ENCODE measurements around the gene OST4.

The OST4 gene

GRCh38 chr2:27050996-27051901 lies 20.2 kb downstream of the OST4 start, which contains the start of gene AGBL5:
AGBL5 (plus strand) TSS chr2:27051668; CDS start chr2:27052959, 1,291 bp downstream.
- peak; percentile 98 for DNase-seq

DNA sequence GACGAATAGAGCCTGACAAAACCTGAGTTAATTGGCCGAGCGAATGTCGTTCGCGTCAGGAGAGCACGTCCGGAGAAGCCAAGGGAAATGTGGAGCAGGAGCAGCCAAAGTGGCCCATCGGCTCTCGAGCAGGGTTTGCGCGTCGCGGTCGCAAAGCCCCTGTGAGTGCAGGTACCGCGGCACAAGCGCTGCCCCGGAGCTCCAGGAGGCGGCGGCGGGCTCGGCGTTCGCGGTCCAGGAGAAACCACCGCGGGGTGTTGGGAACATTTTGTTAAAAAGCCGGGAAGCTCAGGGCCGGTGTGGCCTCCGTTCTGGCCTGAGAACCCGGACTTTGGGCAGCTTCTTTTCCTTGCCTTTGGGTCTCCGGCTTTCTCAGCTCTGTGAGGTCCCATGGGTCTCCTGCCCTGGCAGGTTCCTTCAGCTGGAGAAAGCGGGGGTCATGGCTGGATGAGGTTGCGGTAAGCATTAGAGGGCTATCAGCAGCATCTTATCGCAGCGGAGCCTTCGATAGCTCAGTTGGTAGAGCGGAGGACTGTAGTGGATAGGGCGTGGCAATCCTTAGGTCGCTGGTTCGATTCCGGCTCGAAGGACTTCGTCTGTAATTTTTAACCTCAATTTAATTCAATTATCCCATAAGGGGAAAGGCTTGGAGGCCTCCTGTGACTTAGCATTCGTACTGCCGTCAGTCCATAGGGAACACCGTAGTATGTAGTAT lies 21.0 kb downstream of the OST4 start:
- peak; percentile 95 for DNase-seq

- peak; percentile 73 for DNase-seq
Measured at GRCh38 chr2:27049422-27050280, 21.8 kb downstream of the OST4 start.

GRCh38 chr2:27042985-27043634 lies 28.3 kb downstream of the OST4 start:
- DNase-seq = no peak

GRCh38 chr2:27042159-27042661 lies 29.2 kb downstream of the OST4 start:
- DNase-seq = no peak

DNA sequence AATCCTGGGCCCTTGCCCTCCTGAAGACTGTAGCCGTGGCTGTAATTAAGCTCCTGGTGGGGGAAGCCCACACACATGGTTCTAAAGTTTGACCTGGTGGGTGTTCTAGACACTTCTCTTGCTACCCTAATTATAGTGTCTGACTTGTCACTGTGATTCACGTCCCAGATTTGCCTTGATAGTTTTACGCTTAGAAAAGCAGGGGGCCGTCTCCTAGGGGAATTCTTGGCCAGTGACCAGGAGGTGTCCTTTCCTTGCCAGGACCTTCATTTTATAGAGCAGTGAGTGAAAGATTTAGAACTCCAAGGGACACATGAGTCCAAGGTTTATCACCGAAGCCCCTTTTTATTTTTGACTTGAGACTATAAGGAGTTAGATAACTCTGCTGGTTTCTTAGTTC lies 29.7 kb downstream of the OST4 start:
- no peak for DNase-seq

DNA sequence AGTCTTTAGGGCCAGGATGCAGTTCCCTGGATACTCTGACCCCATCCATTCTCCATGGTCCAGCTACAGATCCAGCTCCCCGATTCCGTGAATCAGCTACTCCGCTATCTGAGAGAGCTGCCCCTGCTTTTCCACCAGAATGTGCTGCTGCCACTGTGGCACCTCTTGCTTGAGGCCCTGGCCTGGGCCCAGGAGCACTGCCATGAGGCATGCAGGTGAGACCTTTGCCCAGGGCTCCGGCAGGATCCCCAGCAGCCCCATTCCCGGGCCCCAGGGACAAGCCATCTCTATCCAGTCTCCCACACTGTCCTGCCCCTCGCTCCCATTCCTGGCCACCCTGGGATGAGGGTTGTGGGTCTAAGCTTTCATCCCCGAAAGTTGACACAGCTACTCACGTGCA lies 31.2 kb downstream of the OST4 start:
- DNase-seq = no peak

DNA sequence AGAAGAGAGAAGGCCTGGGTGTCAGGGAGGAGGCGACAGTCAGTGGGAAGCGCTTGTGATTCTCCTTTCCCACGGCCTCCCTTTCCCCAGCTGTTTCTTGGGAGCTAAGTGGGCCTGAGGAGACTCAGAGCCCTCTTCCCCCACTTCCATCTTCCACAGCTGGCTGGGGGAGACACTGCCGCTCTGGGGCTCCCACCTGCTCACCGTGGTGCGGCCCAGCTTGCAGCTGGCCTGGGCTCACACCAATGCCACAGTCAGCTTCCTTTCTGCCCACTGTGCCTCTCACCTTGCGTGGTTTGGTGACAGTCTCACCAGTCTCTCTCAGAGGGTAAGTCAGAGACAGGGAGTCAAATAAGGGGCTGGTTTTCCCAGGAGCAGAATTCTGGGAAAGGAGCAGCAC lies 31.6 kb downstream of the OST4 start:
- DNase-seq = no peak

- DNase-seq = no peak
Measured at GRCh38 chr2:27039426-27039825, 32.0 kb downstream of the OST4 start.

GRCh38 chr2:27038631-27039339 lies 32.7 kb downstream of the OST4 start:
- DNase-seq = no peak

DNA sequence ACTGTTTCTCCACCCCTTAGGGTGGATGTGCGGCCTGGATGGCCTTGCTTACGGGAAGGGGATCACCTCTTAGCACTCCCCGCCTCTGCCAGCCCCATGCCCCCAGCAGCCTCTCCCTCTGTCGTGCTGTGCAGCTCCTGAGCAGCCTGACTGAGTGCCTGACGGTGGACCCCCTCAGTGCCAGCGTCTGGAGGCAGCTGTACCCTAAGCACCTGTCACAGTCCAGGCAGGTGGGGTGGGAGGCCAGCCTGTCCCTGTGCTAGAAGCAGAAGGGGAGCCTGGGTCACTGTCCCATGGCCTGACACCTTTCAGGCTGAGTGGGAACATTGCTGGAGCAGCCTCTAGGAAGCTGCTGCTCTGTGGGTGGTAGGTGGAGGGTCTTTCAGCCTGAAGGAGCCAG lies 33.4 kb downstream of the OST4 start:
- DNase-seq = no peak

GRCh38 chr2:27033253-27033852 lies 38.1 kb downstream of the OST4 start:
- no peak for DNase-seq

DNA sequence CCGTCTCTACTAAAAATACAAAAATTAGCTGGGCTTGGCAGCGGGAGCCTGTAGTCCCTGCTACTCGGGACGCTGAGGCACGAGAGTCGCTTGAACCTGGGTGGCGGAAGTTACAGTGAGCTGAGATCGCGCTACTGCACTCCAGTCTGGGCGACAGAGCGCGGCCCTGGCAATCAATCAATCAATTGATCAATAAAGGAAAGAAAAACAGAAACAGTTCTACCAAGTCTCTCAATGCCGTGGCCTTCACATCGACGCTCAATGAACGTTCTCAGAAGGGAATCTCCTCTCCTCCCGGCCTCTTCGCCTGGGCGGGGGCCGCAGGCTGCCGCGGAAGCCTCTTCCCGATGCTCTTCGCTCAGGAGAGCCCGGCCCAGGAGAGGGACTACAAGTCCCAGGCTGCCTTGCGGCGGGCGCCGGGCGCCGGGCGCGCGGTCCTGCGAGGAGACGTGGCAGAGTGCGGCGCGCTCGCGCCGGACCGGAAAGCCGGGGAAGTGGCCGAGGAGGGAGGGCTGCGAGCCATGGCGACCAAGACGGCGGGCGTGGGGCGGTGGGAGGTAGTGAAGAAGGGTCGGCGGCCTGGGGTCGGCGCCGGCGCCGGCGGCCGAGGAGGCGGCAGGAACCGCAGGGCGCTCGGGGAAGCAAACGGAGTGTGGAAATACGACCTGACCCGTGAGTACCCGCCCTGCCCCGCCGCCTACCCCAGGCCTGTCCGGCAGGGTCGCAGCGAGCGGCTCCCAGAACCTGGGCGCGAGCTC lies 38.8 kb downstream of the OST4 start, which contains the start of gene TMEM214:
Gene TMEM214, plus strand, starts transcription at position 471 of the 758 bp plus-strand sequence. Its CDS starts 51 bp downstream, at position 522.
- peak; percentile 82 for DNase-seq

- no peak for DNase-seq
Measured at GRCh38 chr2:27029051-27029450, 42.4 kb downstream of the OST4 start.

DNA sequence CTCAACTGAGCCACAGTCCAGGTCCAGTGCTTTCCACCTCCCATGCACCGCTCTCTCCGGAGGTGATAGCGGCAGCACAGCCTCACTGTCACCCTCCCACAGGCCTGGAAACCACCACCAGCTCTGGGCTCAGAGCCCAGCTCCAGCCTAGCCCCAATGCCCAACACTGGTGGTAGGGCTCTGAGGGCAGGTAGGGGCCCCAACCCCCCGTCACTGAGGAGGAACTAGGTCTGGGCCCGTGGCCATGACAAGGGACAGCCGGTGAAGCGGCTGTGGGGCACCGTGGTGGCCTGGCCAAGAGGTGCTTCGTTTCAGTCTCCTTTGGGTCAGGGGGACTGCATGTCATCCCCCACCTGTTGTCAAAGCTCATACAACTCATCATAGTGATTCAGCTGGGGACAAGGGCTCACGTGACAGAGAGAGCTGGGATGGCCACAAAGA lies 44.2 kb downstream of the OST4 start:
- no peak for DNase-seq

GRCh38 chr2:27025861-27026851 lies 45.3 kb downstream of the OST4 start:
- DNase-seq = no peak

- DNase-seq = no peak
Measured at GRCh38 chr2:27025281-27025800, 46.1 kb downstream of the OST4 start.

GRCh38 chr2:27024812-27025211 lies 46.6 kb downstream of the OST4 start:
- DNase-seq = no peak

DNA sequence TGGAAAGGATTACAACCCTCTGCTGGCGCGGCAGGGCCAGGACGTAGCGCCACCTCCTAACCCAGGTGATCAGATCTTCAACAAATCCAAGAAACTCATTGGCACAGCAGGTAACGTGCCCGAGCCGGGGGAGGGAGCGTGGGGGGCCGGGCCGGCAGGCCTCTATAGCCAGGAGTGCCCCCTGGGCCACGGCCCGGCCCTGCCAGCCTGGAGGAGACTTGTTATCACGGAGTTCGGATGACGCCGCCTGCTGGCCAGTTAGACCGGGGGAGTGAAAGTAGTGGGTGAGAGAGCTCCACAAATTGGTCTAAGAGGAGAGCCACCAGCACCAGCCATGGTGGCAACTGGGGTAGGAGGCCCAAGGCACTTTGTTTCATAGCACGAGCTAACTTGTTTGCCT lies 47.3 kb downstream of the OST4 start:
- DNase-seq = no peak
